GDM1 (cell line): ENCODE measurements around the gene LRRC52.
A peak's percentile ranks its signal among the peaks of the same experiment; 100 is the strongest.
"Not testable (repeated sequence)": the region's sequence is repeated elsewhere in the genome, so short reads cannot be mapped to it uniquely, and the experiment has no call there.

Experiments
- DNase-seq: peaks from one replicate; lab custom pipeline; 2025; lab: John Stamatoyannopoulos, UW

The LRRC52 gene

DNA sequence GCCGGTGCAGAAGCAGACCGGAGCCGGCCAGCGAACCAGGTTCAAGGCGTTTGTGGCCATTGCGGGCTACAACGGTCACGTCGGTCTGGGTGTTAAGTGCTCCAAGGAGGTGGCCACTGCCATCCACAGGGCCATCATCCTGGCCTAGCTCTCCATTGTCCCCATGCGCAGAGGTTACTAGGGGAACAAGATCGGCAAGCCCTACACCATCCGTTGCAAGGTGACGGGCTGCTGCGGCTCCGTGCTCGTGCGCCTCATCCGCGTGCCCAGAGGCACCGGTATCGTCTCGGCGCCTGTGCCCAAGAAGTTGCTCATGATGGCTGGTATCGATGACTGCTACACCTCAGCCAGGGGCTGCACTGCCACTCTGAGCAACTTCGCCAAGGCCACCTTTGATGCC lies 38.1 kb downstream of the LRRC52 start:
- no peak for DNase-seq

DNA sequence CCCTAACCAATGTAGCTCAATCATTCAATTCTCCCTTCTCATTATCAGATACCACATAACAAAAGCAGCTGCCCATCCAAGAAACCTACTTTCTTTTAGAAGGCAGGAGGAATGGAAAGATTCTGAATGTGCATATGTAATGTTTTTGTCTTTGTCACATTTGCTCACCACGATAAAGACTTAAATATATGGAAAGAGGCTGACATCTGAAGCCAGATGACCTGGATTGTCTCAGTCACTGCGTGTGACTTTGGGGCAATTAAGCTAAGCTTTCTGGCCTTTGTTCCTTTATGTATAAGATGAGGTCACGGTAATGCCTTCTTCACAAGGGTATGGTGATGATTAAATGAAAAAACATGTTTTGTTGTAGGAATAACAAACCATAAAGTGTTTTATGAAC lies 42.6 kb downstream of the LRRC52 start:
- no peak for DNase-seq

DNA sequence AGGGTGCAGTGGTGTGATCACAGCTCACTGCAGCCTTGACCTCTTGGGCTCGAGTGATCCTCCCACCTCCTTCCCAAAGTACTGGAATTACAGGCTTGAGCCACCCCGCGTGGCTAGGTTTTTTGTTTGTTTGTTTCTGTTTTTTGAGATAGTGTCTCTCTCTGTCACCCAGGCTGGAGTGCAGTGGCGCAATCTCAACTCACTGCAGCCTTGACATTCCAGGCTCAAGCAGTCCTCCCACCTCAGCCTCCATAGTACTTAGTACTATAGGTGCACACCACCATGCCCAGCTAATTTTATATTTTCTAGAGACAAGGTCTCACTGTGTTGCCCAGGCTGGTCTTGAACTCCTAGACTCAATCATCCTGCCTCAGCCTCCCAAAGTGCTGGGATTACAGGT lies 47.6 kb downstream of the LRRC52 start:
- DNase-seq, result not testable (repeated sequence)

DNA sequence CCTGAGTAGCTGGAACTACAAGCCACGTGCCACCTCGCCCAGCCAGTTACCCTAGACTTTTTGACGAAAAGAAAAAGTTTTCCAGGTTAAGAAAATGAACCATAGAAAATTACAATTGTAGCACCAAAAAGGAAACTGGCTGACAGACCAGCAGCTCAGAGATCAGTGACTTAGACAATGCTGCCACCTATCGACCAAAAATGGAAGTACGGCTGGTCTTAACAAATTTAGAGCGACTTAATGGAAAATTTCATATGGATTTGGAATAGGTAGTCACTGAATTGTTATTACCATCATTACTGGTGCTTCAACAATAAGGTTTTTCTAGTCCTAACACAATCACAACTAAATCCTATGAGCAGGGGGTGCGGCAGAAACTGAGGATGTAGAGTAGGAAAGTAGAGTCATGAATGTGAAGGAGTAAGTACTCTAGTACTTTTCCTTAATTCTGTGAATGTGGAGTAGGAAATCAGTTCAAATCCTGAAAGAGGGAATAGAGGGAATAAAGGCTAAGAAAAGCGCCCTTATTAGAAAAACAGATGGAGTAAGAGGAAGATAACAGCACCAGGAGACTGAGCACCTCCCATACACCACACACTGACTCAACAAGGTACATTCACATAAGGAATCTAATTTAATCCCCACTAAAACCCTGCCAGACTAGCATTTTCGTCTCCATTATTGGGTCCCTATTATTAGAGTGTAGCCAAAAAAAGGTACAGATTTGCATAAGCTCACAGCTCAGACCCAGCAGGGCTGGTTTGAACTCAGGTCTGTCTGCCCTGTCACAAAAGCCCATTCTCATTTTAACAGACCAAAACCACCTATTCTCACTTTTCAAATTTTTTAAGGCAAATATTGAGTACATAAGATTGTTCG lies 49.4 kb downstream of the LRRC52 start:
- peak; percentile 51 for DNase-seq

DNA sequence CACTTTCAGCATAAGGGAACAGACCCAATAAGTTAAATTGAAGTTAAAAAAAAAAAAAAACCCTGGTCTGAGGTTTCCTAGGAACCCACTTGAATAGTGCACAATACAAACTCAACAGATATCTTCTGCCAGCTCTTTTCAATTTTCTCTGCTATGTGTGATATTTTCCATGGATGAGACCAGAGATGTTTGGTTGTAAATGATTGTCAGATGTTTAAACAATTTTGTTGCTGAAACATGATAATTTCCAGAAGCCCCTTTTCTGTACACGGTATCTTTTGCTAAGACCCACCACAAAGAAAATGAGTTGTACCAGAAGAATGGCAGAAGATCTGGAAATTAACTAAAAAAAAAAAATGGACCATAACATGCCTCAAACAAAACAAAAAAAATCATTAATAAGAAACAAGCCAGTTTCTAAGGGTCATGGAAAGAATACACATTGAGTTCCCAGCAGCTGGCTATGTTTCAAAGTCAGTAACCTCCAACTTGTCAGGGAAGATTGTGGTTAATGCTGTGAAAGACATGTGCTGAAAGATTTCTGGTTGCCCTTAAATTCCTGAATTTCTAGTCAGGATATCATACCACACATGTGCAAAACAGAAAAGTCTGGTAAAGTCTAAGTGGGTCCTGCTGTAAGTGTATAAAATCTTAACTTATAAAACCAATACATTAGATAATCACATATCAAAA lies 51.6 kb downstream of the LRRC52 start:
- DNase-seq, result no peak

DNA sequence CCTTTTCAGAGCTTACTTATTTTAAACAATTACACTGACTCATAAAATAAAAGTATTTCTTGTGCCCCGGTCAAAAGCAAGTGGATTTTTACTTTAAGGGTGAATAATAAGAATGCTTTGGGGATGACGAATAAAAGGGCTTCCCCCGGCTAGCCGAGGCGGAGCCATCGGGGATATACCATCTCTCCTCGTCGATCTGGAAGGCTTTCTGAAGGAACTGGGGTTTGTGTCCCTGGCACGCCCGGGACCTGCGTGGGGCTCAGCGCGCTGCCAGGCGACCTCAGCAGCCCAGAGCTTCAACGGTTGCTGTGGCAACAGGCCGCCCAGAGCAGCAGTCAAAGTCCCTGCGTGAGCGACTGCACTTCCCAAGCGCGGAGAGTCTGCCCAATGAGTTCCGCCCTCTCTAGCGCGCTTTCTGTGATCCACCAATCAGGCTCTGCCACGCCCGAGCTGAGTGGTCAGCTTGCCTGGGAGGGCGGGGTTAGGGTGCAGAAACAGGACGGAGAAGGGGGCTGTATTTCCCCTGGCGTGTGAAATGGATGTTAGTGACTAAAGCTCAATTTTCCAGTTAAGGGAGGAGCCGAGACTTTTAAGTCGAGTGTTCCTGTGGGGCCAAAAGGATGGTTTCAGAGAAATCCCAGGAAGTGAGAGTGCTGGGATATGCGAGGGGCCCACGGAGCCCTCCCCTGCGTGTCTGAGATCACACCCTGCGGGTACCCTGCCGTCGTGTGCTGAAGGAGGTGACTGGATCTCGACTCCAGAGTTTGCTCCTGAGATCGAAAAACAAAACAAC lies 54.3 kb downstream of the LRRC52 start:
- peak; percentile 89 for DNase-seq

DNA sequence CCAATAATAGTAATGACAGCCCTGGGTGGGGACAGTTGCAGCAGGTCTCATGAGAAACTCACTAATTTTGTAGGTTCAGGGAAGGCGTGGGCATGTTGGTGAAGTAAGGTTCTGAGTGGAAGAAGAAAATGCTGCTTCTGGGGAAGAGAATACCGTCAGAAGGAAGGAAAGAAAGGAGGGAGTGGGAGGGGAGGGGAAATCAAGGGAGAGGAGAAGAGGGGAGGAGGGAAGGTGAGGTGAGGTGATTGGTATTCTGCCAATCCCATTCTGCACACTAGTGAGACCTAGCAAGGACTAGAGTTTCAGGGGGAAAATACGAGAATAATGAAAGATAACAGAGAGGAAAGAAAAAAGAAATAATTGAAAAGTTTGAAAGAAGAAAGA lies 54.9 kb downstream of the LRRC52 start:
- DNase-seq, result no peak

DNA sequence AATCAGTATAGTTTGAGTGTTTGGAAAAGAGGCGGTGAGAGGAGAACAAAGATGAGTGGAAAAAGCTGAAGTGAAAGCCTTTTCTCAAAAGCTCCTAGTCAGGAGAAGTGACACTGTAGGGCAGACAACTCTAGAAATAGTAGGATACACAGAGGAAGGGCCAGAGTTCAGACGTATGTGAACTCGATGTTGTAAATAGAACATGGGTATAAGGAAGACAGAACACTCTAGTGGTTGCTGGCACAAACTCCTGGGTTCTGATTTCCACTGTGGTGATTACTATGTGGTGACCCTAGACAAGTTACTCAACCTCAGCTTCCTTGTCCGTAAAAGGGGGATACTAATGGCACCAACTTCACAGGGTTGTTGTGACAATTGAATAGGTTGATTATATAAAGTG lies 57.0 kb downstream of the LRRC52 start:
- DNase-seq, result no peak

DNA sequence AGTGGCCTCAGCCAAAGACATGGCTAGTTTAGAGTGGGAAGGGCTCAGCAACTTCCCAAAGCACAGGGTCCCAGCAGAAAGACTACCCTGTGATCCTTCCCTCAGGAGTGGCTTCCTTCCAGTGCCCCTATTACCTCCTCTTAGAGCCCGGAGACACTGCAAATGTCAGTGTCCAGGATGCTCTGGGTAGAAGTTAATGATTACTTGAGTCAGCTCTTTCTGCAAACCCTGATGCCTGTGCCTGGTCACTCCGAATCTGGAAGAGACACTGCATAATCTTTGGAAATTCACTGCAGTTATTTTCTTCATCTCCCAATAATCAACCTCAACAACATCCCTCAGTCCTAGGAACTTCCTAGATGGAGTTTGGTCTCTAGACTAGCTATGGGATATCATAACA lies 60.0 kb downstream of the LRRC52 start:
- DNase-seq, result no peak

DNA sequence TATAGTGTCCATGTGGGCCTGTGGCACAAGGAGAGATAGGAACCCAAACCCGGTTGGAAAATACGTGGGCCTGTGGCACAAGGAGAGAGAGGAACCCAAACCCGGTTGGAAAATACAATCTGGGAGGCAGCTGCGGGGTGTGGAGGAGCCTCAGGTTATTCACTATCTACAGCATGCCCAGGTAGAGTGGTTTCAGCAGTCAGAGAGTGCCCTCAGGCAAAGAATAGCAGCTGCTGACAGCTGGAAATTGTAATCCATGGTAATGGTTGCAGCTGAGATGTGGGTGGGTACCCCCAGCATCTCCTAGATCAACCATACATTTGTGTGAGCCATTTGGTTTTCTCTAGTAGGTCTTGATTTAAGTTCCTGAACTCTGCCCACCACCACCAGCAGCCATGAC lies 61.4 kb downstream of the LRRC52 start:
- DNase-seq, result no peak

DNA sequence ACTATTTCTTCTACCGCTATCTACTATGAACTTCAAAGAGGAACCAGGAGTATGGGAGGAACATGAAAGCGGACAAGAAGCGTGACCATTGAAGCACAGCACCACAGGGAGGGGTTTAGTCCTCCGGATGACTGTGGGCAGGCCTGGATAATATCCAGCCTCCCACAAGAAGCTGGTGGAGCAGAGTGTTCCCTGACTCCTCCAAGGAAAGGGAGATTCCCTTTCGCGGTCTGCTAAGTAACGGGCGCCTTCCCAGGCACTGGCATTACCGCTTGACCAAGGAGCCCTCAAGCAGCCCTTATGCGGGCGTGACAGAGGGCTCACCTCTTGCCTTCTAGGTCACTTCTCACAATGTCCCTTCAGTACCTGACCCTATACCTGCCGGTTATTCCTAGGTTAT lies 62.9 kb downstream of the LRRC52 start:
- not testable (repeated sequence) for DNase-seq

DNA sequence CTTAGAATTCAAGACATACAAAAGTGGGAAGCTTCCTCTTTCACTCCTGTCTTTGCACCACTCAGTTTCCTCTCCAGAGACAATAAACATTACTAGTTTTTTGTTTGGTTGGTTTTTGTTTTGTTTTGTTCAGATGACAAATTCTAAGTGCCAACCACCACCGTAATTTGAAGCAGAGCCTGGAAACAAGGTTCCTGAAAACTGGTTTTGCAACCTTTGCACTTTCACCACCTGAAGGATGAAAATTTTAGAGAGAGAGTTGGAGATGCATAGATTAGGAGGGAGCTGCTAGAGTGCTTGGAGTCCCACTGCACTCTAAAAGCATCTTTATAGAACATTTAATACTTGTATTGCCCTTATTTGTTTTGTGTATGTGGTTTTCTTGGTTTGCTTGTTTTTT lies 67.1 kb downstream of the LRRC52 start:
- DNase-seq, result no peak

DNA sequence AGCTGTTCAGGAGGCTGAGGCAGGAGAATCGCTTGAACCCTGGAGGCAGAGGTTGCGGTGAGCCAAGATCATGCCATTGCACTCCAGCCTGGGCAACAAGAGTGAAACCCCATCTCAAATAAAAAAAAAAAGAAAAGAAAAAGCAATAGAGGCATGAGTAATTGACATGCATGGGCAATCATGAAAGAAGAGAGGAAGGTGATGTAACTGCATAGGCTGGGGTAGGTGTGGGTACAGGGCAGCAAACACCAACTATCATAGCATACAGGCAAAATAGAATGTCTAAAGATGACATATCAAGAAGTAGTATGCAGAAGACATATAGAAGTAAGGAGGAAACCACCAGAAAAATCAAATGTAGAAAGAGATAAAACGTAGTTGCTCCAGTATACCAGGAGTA lies 68.3 kb downstream of the LRRC52 start:
- no peak for DNase-seq
